Endothelial cell (in vitro differentiated cells): ENCODE measurements around the gene PIGU. TPM values are rescaled to one million over a fixed set of nuclear protein-coding genes. Genes with fewer than 3 reads are reported as not detected.

ENCODE experiments used
- DNase-seq: peaks from one replicate; pipeline ENCODE4 v3.0.0; 2021; ENCODE audit warnings: low spot score
- H3K27ac Mint-ChIP-seq: one replicate; pipeline ENCODE4 v1.8.0; 2021; ENCODE audit warnings: mixed read lengths, inconsistent platforms; ENCODE audit not compliant: unreplicated experiment
- H3K27me3 Mint-ChIP-seq: one replicate; pipeline ENCODE4 v1.8.0; 2021; ENCODE audit warnings: mild to moderate bottlenecking, moderate library complexity, mixed read lengths, inconsistent platforms; ENCODE audit not compliant: unreplicated experiment
- H3K36me3 Mint-ChIP-seq: one replicate; pipeline ENCODE4 v1.8.0; 2021; ENCODE audit warnings: mild to moderate bottlenecking, low read depth, mixed read lengths, inconsistent platforms; ENCODE audit not compliant: unreplicated experiment
- H3K4me1 Mint-ChIP-seq: one replicate; pipeline ENCODE4 v1.8.0; 2021; ENCODE audit warnings: mild to moderate bottlenecking, mixed read lengths, inconsistent platforms; ENCODE audit not compliant: unreplicated experiment
- H3K4me3 Mint-ChIP-seq: one replicate; pipeline ENCODE4 v1.8.0; 2021; ENCODE audit warnings: mild to moderate bottlenecking, mixed read lengths, inconsistent platforms; ENCODE audit not compliant: unreplicated experiment
- H3K9me3 Mint-ChIP-seq: one replicate; pipeline ENCODE4 v1.8.0; 2021; ENCODE audit warnings: mixed read lengths, inconsistent platforms; ENCODE audit not compliant: unreplicated experiment
- total RNA-seq: library from RNA; stranded (reverse); fragmentation: NEBNext Ultra II Directional; extraction: Animal tissue kit (Norgen Biotek cat#: 25700); gene quantifications from one replicate; pipeline ENCODE4 v1.2.1, GENCODE V29; 2021; ENCODE audit not compliant: unreplicated experiment
- TF ChIP-seq, protein P1 (sequence below): fragments of 200-600 bp; sonication (generic); IDR thresholded peaks from one replicate; pipeline ENCODE4 v1.5.0; 2021; ENCODE audit warnings: antibody characterized with exemption; ENCODE audit not compliant: unreplicated experiment

Gene PIGU
- total RNA-seq, 1 donor from 2014 or later: 16.5 TPM

GRCh38 chr20:34512955-34513419 is 163.9 kb downstream of the PIGU start:
- Mint-ChIP-seq H3K9me3 (no peaks in the 10 kb centered on the region), H3K27ac (no peak overlapping the region), H3K27me3 (peaks cover 11% of the 10 kb centered on the region), H3K4me1 (peaks cover 25% of the 10 kb centered on the region), H3K36me3 (peaks cover 14% of the 10 kb centered on the region), H3K4me3 (no peak overlapping the region)
- TF ChIP-seq, protein P1, sequence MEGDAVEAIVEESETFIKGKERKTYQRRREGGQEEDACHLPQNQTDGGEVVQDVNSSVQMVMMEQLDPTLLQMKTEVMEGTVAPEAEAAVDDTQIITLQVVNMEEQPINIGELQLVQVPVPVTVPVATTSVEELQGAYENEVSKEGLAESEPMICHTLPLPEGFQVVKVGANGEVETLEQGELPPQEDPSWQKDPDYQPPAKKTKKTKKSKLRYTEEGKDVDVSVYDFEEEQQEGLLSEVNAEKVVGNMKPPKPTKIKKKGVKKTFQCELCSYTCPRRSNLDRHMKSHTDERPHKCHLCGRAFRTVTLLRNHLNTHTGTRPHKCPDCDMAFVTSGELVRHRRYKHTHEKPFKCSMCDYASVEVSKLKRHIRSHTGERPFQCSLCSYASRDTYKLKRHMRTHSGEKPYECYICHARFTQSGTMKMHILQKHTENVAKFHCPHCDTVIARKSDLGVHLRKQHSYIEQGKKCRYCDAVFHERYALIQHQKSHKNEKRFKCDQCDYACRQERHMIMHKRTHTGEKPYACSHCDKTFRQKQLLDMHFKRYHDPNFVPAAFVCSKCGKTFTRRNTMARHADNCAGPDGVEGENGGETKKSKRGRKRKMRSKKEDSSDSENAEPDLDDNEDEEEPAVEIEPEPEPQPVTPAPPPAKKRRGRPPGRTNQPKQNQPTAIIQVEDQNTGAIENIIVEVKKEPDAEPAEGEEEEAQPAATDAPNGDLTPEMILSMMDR: no peak
- no peak for DNase-seq

- Mint-ChIP-seq H3K4me1 (peaks cover 25% of the 10 kb centered on the region), H3K27ac (no peak overlapping the region), H3K9me3 (no peaks in the 10 kb centered on the region), H3K4me3 (no peak overlapping the region), H3K36me3 (peaks cover 20% of the 10 kb centered on the region), H3K27me3 (peaks cover 8% of the 10 kb centered on the region)
- DNase-seq: no peak
- TF ChIP-seq, protein P1: no peak
These were observed 164.5 kb downstream of the PIGU start for GRCh38 chr20:34512266-34512954.

DNA sequence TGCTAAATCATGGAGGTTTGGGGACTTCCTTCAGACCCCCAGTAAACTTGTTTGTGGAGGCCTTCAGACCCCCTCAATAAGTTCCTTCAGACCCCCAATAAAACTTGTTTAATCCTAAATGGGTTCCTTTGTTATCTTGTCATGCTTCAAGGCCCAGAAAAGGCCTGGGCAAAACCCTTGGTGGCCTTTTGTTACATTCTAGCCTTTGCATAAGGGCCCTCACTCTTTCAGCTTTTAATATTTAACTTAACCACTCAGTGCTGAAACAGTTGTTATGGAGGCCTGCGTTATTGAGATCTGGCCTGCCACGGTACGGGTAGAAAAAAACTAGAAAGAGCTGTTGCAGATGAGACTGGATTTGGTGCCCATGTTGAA is 165.0 kb downstream of the PIGU start:
- Mint-ChIP-seq H3K27me3 (peaks cover 8% of the 10 kb centered on the region), H3K9me3 (no peaks in the 10 kb centered on the region), H3K27ac (no peak overlapping the region), H3K4me1 (peaks cover 23% of the 10 kb centered on the region), H3K4me3 (no peak overlapping the region), H3K36me3 (peaks cover 20% of the 10 kb centered on the region)
- TF ChIP-seq, protein P1: no peak
- no peak for DNase-seq

DNA sequence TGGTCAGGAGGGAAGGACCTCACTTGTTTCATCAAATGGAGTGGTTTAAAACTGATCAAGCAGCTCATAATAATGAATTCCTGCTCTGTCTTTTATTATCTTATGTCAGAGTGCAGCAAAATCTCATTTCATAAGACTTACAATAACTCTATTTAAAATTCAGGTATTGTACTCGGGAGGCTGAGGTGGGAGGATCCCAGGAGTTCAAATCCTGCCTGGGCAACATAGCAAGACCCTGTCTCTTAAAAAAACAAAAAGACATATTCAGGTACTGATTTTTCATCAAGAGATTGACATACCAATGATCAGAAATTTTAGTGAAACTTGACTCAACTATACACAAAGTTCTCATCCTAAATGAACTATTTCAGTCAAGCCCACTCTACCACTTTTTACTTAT is 166.3 kb downstream of the PIGU start:
- TF ChIP-seq, protein P1: no peak
- H3K27me3 Mint-ChIP-seq: peaks cover 4% of the 10 kb centered on the region
- no peak overlapping the region for H3K4me3 Mint-ChIP-seq
- H3K27ac Mint-ChIP-seq: no peak overlapping the region
- peaks cover 20% of the 10 kb centered on the region for H3K36me3 Mint-ChIP-seq
- H3K4me1 Mint-ChIP-seq: peaks cover 12% of the 10 kb centered on the region
- no peaks in the 10 kb centered on the region for H3K9me3 Mint-ChIP-seq
- no peak for DNase-seq

Other genes starting within 250 kb of the PIGU start
- 96.8 TPM for gene DYNLRB1, start 160.7 kb downstream of the PIGU start, total RNA-seq
- 33.6 TPM for gene MAP1LC3A, start 118.4 kb downstream of the PIGU start, total RNA-seq
- 68.5 TPM for gene TP53INP2, start 27.3 kb upstream of the PIGU start, total RNA-seq
- 22.0 TPM for gene NCOA6, start 148.6 kb upstream of the PIGU start, total RNA-seq
- 20.3 TPM for gene GGT7, start 195.8 kb upstream of the PIGU start, total RNA-seq
- 53.2 TPM for gene ACSS2, start 199.5 kb upstream of the PIGU start, total RNA-seq